ENCODE measurements around the gene MCMBP. TPM values are rescaled to one million over a fixed set of nuclear protein-coding genes. Genes with fewer than 3 reads are reported as not detected.

MCMBP gene
- total RNA-seq, 1 donor from 2014 or later, result 50.4 TPM

DNA sequence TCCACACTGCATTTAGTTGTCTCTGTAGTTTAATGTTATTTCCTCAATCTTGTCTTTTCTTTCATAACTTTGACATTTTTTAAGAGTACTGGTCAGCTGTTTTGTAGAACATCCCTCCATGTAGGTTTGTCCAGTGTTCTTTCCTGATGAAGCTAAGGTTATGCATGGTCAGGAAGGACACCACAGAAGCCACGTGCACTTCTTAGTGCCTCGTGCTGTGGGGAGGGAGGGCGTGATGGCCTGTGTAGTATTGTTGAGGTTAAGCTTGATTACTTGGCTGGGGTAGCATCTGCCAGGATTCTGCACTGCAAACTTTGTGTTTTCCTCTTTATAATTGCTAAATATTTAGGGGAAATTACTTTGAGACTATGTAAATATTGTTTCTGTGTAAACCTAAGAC lies 48.3 kb downstream of the MCMBP start:
- TF ChIP-seq, protein P1, sequence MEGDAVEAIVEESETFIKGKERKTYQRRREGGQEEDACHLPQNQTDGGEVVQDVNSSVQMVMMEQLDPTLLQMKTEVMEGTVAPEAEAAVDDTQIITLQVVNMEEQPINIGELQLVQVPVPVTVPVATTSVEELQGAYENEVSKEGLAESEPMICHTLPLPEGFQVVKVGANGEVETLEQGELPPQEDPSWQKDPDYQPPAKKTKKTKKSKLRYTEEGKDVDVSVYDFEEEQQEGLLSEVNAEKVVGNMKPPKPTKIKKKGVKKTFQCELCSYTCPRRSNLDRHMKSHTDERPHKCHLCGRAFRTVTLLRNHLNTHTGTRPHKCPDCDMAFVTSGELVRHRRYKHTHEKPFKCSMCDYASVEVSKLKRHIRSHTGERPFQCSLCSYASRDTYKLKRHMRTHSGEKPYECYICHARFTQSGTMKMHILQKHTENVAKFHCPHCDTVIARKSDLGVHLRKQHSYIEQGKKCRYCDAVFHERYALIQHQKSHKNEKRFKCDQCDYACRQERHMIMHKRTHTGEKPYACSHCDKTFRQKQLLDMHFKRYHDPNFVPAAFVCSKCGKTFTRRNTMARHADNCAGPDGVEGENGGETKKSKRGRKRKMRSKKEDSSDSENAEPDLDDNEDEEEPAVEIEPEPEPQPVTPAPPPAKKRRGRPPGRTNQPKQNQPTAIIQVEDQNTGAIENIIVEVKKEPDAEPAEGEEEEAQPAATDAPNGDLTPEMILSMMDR (IDR thresholded peaks at IDR 0.05), result no peak
- Mint-ChIP-seq H3K27me3 (ENCODE audit: unreplicated experiment) (no peaks in the 10 kb centered on the region), H3K27ac (ENCODE audit: unreplicated experiment) (no peak overlapping the region), H3K4me3 (ENCODE audit: unreplicated experiment) (no peak overlapping the region), H3K36me3 (ENCODE audit: unreplicated experiment) (peaks cover 29% of the 10 kb centered on the region), H3K9me3 (ENCODE audit: unreplicated experiment) (no peaks in the 10 kb centered on the region), H3K4me1 (ENCODE audit: unreplicated experiment) (peaks cover 13% of the 10 kb centered on the region)
- no peak for DNase-seq (ENCODE audit: extremely low spot score, unreplicated experiment)

DNA sequence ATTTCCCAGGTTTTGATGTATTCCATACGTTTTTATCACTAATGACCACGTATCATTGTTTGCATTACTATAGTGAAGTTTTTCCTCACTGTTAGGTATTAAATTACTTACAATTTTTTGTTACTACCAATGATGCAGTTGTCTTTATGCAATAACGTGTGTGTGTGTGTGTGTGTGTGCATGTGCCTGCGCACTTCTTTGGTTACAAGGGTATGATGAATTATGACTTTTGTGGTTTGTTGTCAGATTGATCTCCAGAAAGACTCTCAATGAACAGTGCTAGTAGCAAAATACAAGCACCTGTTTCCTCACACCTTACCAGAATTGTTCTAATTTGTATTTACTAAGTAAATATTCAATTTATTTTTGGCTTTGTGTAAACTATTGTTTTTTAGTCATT lies 51.5 kb downstream of the MCMBP start:
- Mint-ChIP-seq H3K4me3 (ENCODE audit: unreplicated experiment) (no peak overlapping the region), H3K27ac (ENCODE audit: unreplicated experiment) (no peak overlapping the region), H3K9me3 (ENCODE audit: unreplicated experiment) (no peaks in the 10 kb centered on the region), H3K36me3 (ENCODE audit: unreplicated experiment) (peaks cover 13% of the 10 kb centered on the region), H3K27me3 (ENCODE audit: unreplicated experiment) (no peaks in the 10 kb centered on the region), H3K4me1 (ENCODE audit: unreplicated experiment) (peaks cover 13% of the 10 kb centered on the region)
- TF ChIP-seq, protein P1 (IDR thresholded peaks at IDR 0.05), result no peak
- DNase-seq (ENCODE audit: extremely low spot score, unreplicated experiment), result no peak

DNA sequence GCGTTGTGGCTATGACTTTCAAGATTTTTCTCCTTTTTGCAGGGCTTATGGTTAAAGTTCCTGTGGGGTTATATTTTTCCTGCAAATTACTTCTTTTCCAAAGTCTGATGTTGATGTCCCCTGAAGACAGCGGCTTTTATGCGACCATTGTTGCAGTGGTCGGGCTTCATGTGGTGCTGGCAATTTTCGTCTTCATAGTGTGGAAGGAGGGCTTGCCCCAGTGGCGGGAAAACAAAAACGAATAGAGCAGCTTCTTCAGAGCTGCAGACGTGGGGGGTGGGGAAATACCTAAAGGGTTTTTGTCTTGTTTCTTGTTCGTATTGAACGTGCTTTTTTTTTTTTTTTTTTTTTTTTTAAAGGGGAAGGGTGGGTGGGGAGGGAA lies 53.8 kb downstream of the MCMBP start:
- Mint-ChIP-seq H3K4me1 (ENCODE audit: unreplicated experiment) (peaks cover 13% of the 10 kb centered on the region), H3K9me3 (ENCODE audit: unreplicated experiment) (no peaks in the 10 kb centered on the region), H3K36me3 (ENCODE audit: unreplicated experiment) (peaks cover 20% of the 10 kb centered on the region), H3K4me3 (ENCODE audit: unreplicated experiment) (peak overlapping the region; percentile 80), H3K27ac (ENCODE audit: unreplicated experiment) (peak overlapping the region; percentile 68), H3K27me3 (ENCODE audit: unreplicated experiment) (no peaks in the 10 kb centered on the region)
- TF ChIP-seq, protein P1 (IDR thresholded peaks at IDR 0.05), result no peak
- no peak for DNase-seq (ENCODE audit: extremely low spot score, unreplicated experiment)

DNA sequence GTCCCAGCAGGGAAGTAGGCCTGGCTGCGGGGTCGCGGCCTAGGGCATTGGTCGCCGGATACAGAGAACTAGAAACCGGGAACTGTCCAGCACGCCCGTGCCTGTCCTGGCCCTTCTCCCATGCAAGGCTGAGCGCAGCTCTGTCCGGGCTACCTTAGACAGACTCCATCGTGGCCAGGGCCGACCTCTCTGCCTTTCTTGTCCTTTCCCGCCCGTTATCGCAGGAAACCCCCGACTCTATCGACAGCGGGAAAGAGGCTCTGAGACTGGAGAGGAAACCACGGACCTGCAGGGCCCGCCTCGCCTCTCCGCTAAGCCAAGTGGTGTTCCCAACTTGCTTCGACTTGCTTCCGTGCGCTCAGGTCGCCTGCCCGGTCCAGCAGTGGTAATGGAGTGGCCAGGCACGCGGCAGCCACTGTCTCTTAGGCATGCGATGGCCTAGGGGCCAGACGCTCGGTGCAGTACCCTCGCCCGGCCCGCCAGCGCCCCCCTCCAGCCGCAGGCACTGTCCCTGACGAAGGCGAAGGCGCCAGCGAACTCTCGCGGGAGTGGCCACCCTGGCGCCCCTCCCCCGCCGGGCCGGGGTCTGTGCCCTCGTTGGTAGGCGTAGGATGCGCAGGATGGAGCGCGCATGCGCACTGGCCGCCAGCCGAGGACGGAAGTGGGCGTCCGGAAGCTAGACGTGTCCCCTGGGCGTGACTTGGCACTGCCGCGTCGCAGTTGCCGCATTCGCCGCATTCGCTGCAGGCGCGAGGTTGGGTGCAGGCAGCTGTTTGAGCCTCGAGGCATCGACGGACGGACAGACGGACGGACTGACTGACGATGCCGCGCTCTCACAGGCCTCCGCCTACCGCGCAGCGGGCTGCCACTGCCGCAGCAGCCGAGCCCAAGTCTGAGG lies 54.4 kb downstream of the MCMBP start:
- peaks cover 18% of the 10 kb centered on the region for H3K36me3 Mint-ChIP-seq (ENCODE audit: unreplicated experiment)
- peak overlapping the region; percentile 76 for H3K27ac Mint-ChIP-seq (ENCODE audit: unreplicated experiment)
- H3K27me3 Mint-ChIP-seq (ENCODE audit: unreplicated experiment), result no peaks in the 10 kb centered on the region
- H3K9me3 Mint-ChIP-seq (ENCODE audit: unreplicated experiment), result no peaks in the 10 kb centered on the region
- peaks cover 13% of the 10 kb centered on the region for H3K4me1 Mint-ChIP-seq (ENCODE audit: unreplicated experiment)
- peak overlapping the region; percentile 80 for H3K4me3 Mint-ChIP-seq (ENCODE audit: unreplicated experiment)
- peak; percentile 96 for DNase-seq (ENCODE audit: extremely low spot score, unreplicated experiment)
- TF ChIP-seq, protein P1 (IDR thresholded peaks at IDR 0.05), result peak; percentile 46

DNA sequence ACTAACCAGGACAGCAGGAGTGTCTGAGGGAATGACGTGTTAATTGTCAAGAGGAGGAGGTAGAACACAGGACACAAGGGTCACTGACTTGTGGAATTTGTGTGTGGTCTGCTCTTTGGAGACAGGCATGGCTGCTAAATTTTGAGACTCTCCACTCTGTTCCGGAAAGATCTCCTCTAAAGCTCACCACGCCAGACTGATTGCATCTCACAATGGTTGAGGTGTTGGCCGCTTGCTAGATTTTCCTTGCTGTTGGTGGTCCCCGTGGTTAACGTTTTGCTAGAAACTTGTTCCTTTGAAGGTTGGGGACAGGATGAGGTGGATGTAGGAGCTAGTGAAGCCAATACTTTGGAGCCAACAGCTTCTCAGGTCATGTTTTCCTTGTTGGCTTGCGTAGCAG lies 57.0 kb downstream of the MCMBP start:
- Mint-ChIP-seq H3K27ac (ENCODE audit: unreplicated experiment) (no peak overlapping the region), H3K4me3 (ENCODE audit: unreplicated experiment) (no peak overlapping the region), H3K36me3 (ENCODE audit: unreplicated experiment) (peaks cover 13% of the 10 kb centered on the region), H3K27me3 (ENCODE audit: unreplicated experiment) (no peaks in the 10 kb centered on the region), H3K4me1 (ENCODE audit: unreplicated experiment) (peaks cover 12% of the 10 kb centered on the region), H3K9me3 (ENCODE audit: unreplicated experiment) (no peaks in the 10 kb centered on the region)
- TF ChIP-seq, protein P1 (IDR thresholded peaks at IDR 0.05), result no peak
- no peak for DNase-seq (ENCODE audit: extremely low spot score, unreplicated experiment)

Measured in osteocyte (in vitro differentiated cells).